GM15510 (cell line): ENCODE data around the gene ENDOV.

Experiments used
- POLR2A ChIP-seq: IDR thresholded peaks from 3 replicates; pipeline ENCODE4 v1.6.1; 2011; ENCODE audit warnings: borderline replicate concordance; ENCODE audit not compliant: insufficient read length; ENCODE audit errors: extremely low read depth

Gene ENDOV

GRCh38 chr17:80397686-80398085, 17.3 kb upstream of the ENDOV start:
- no peak for TF ChIP-seq POLR2A

- TF ChIP-seq POLR2A, result no peak
Observed at GRCh38 chr17:80402959-80403358, 12.0 kb upstream of the ENDOV start.

- TF ChIP-seq POLR2A, result no peak
Observed at GRCh38 chr17:80406146-80406545, 8.8 kb upstream of the ENDOV start.

GRCh38 chr17:80408872-80409271, 6.1 kb upstream of the ENDOV start:
- TF ChIP-seq POLR2A, result no peak

GRCh38 chr17:80409626-80410025, 5.3 kb upstream of the ENDOV start:
- no peak for TF ChIP-seq POLR2A

GRCh38 chr17:80413771-80414507, 1.0 kb upstream of the ENDOV start:
- TF ChIP-seq POLR2A, result no peak

GRCh38 chr17:80414508-80414802, 512 bp upstream of the ENDOV start:
- no peak for TF ChIP-seq POLR2A

- TF ChIP-seq POLR2A, result no peak
Observed at GRCh38 chr17:80415626-80416137, 715 bp downstream of the ENDOV start.

GRCh38 chr17:80416260-80416939, 1.4 kb downstream of the ENDOV start:
- no peak for TF ChIP-seq POLR2A

- no peak for TF ChIP-seq POLR2A
Observed at GRCh38 chr17:80416940-80417293, 1.9 kb downstream of the ENDOV start.

GRCh38 chr17:80418589-80418988, 3.6 kb downstream of the ENDOV start:
- TF ChIP-seq POLR2A, result no peak

GRCh38 chr17:80419255-80419654, 4.3 kb downstream of the ENDOV start:
- TF ChIP-seq POLR2A, result no peak

- no peak for TF ChIP-seq POLR2A
Observed at GRCh38 chr17:80421381-80422090, 6.6 kb downstream of the ENDOV start.

GRCh38 chr17:80422276-80422675, 7.3 kb downstream of the ENDOV start:
- no peak for TF ChIP-seq POLR2A

- TF ChIP-seq POLR2A, result no peak
Observed at GRCh38 chr17:80422981-80423380, 8.0 kb downstream of the ENDOV start.
